ENCODE measurements around the gene PCP4. TPM values are rescaled to one million over a fixed set of nuclear protein-coding genes. Genes with fewer than 3 reads are reported as not detected.

Gene PCP4
- total RNA-seq, 1 experiment from 2014 or later = 4.7 TPM

GRCh38 chr21:39915881-39916280 is 48.6 kb downstream of the PCP4 start:
- Mint-ChIP-seq H3K4me1 (ENCODE audit: low read depth, unreplicated experiment) (no peaks in the 10 kb centered on the region), H3K9me3 (ENCODE audit: unreplicated experiment) (no peaks in the 10 kb centered on the region), H3K36me3 (ENCODE audit: insufficient read depth, unreplicated experiment) (no peaks in the 10 kb centered on the region), H3K27ac (ENCODE audit: unreplicated experiment) (no peak overlapping the region), H3K4me3 (ENCODE audit: unreplicated experiment) (no peak overlapping the region), H3K27me3 (ENCODE audit: insufficient read depth, unreplicated experiment) (no peaks in the 10 kb centered on the region)
- Histone ChIP-seq H3K4me3 (ENCODE audit: low read depth, low read length) (no peak overlapping the region), H3K36me3 (ENCODE audit: control insufficient read depth, insufficient read depth, low read length) (no peaks in the 10 kb centered on the region), H3K4me1 (no peaks in the 10 kb centered on the region), H3K27me3 (replicated peaks; ENCODE audit: control insufficient read depth, insufficient read depth, low read length) (no peaks in the 10 kb centered on the region), H3K9me3 (no peaks in the 10 kb centered on the region)
- CTCF ChIA-PET = no interaction called here
- no TSS peak for BruUV-seq (replicated peaks)
- no peak for TF ChIP-seq CTCF (IDR thresholded peaks at IDR 0.05; ENCODE audit: insufficient read depth in 1 of 2, low read depth in 1 of 2, low read length in 1 of 2, severe bottlenecking in 1 of 2, unreplicated experiment in 1 of 2)
- no peak for DNase-seq
- POLR2A ChIA-PET = no interaction called here
- intact Hi-C loops (cut with micrococcal nuclease; ENCODE audit: unreplicated experiment) = no loop called here

- CTCF ChIA-PET = no interaction called here
- no peak overlapping the region for H3K4me3 ChIP-seq (ENCODE audit: low read depth, low read length)
Measured at GRCh38 chr21:39918558-39918957, 51.3 kb downstream of the PCP4 start.

GRCh38 chr21:39923476-39923875 is 56.2 kb downstream of the PCP4 start:
- Mint-ChIP-seq H3K9me3 (ENCODE audit: unreplicated experiment) (no peaks in the 10 kb centered on the region), H3K27ac (ENCODE audit: unreplicated experiment) (no peak overlapping the region), H3K27me3 (ENCODE audit: insufficient read depth, unreplicated experiment) (no peaks in the 10 kb centered on the region), H3K4me3 (ENCODE audit: unreplicated experiment) (no peak overlapping the region), H3K36me3 (ENCODE audit: insufficient read depth, unreplicated experiment) (no peaks in the 10 kb centered on the region), H3K4me1 (ENCODE audit: low read depth, unreplicated experiment) (no peaks in the 10 kb centered on the region)
- Histone ChIP-seq H3K4me1 (no peaks in the 10 kb centered on the region), H3K9me3 (no peaks in the 10 kb centered on the region), H3K36me3 (ENCODE audit: control insufficient read depth, insufficient read depth, low read length) (no peaks in the 10 kb centered on the region), H3K27me3 (replicated peaks; ENCODE audit: control insufficient read depth, insufficient read depth, low read length) (no peaks in the 10 kb centered on the region), H3K4me3 (ENCODE audit: low read depth, low read length) (no peak overlapping the region)
- no TSS peak for BruUV-seq (replicated peaks)
- intact Hi-C loops (cut with micrococcal nuclease; ENCODE audit: unreplicated experiment) = no loop called here
- CTCF ChIA-PET = no interaction called here
- TF ChIP-seq CTCF (IDR thresholded peaks at IDR 0.05; ENCODE audit: insufficient read depth in 1 of 2, low read depth in 1 of 2, low read length in 1 of 2, severe bottlenecking in 1 of 2, unreplicated experiment in 1 of 2) = no peak
- POLR2A ChIA-PET = no interaction called here
- DNase-seq = no peak

More at GRCh38 chr21:39918558-39918957, 51.3 kb downstream of the PCP4 start:
- no TSS peak for BruUV-seq (replicated peaks)
- H3K4me1 Mint-ChIP-seq (ENCODE audit: low read depth, unreplicated experiment) = no peaks in the 10 kb centered on the region
- POLR2A ChIA-PET = no interaction called here
- intact Hi-C loops (cut with micrococcal nuclease; ENCODE audit: unreplicated experiment) = no loop called here
- no peak overlapping the region for H3K27ac Mint-ChIP-seq (ENCODE audit: unreplicated experiment)
- no peak for TF ChIP-seq CTCF (IDR thresholded peaks at IDR 0.05; ENCODE audit: insufficient read depth in 1 of 2, low read depth in 1 of 2, low read length in 1 of 2, severe bottlenecking in 1 of 2, unreplicated experiment in 1 of 2)
- H3K36me3 Mint-ChIP-seq (ENCODE audit: insufficient read depth, unreplicated experiment) = no peaks in the 10 kb centered on the region
- H3K4me1 ChIP-seq = no peaks in the 10 kb centered on the region
- no peaks in the 10 kb centered on the region for H3K27me3 ChIP-seq (replicated peaks; ENCODE audit: control insufficient read depth, insufficient read depth, low read length)
- DNase-seq = no peak
- H3K4me3 Mint-ChIP-seq (ENCODE audit: unreplicated experiment) = no peak overlapping the region
- H3K27me3 Mint-ChIP-seq (ENCODE audit: insufficient read depth, unreplicated experiment) = no peaks in the 10 kb centered on the region
- H3K36me3 ChIP-seq (ENCODE audit: control insufficient read depth, insufficient read depth, low read length) = no peaks in the 10 kb centered on the region
- H3K9me3 Mint-ChIP-seq (ENCODE audit: unreplicated experiment) = no peaks in the 10 kb centered on the region
- H3K9me3 ChIP-seq = no peaks in the 10 kb centered on the region

Data from Caco-2 (cell line).